GM10248 (cell line): ENCODE results near the gene ZNF555.

Experiments used
- CTCF ChIA-PET: fragments of 300-600 bp; sonication (Branson Sonifier 250); formaldehyde crosslinking; extraction: SDS; loops from one replicate; lab custom pipeline; 2021; ENCODE audit warnings: antibody characterized with exemption; lab: Yijun Ruan, JAX
- POLR2A ChIA-PET: fragments of 350-650 bp; sonication (Branson Sonifier 250); formaldehyde crosslinking; extraction: SDS; loops from one replicate; lab custom pipeline; 2020; ENCODE audit warnings: antibody characterized with exemption; lab: Yijun Ruan, JAX
- DNase-seq: peaks from one replicate; pipeline ENCODE4 v3.0.0; 2012; ENCODE audit errors: extremely low spot score
- TF ChIP-seq, protein P1 (sequence below): IDR thresholded peaks from 2 replicates; pipeline ENCODE4 v1.5.1; 2012; ENCODE audit warnings: mild to moderate bottlenecking, low read depth; ENCODE audit errors: extremely low read depth, missing control alignments, control extremely low read depth

The ZNF555 gene

DNA sequence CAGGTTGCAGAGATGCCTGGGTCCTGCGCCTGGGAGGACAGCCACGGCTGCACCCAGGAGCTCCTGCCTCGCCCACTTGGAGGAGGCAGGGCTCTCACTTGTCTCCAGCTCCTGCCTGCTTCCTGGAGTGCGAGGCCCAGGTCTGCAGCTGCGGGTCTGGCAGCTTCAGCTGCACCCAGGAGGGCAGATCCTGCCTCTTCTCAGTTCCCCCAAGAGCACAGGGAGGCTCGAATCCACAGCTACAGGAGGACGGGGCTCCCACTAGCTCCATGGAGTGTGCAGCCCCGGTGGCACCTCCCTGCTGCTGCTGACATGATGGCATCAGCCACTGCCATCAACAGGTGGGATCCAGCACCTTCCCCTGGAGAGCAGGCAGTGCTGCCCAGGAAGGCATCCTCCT lies 17.1 kb upstream of the ZNF555 start:
- no peak for DNase-seq
- ChIA-PET POLR2A (no interaction called here), CTCF (interaction anchor here (1.5 to 3.0 kb wide), 3 partner anchors 14 to 63 kb away, joined by 4 to 11 read pairs (median 6); partner anchors contain the start of gene ZNF555)
- TF ChIP-seq, protein P1, sequence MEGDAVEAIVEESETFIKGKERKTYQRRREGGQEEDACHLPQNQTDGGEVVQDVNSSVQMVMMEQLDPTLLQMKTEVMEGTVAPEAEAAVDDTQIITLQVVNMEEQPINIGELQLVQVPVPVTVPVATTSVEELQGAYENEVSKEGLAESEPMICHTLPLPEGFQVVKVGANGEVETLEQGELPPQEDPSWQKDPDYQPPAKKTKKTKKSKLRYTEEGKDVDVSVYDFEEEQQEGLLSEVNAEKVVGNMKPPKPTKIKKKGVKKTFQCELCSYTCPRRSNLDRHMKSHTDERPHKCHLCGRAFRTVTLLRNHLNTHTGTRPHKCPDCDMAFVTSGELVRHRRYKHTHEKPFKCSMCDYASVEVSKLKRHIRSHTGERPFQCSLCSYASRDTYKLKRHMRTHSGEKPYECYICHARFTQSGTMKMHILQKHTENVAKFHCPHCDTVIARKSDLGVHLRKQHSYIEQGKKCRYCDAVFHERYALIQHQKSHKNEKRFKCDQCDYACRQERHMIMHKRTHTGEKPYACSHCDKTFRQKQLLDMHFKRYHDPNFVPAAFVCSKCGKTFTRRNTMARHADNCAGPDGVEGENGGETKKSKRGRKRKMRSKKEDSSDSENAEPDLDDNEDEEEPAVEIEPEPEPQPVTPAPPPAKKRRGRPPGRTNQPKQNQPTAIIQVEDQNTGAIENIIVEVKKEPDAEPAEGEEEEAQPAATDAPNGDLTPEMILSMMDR, result no peak

DNA sequence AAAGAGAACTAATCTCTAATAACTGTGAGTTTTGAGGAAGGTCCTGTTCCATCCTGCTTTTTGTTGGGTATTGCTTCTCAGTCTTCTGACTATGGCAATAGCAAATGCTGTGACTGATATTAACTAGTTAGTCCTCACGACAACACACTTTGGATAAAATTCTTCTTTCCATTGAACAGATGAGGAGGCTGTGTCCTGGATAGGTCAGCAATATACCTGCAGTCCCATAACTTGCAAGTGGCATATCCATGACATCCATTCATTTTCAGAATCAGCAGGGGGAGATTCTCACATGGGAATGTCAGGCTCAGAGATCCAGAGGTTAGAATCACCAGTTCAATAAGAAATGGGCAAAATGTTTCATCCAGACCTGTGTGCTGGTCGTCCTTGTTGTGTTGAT lies 14.3 kb upstream of the ZNF555 start:
- ChIA-PET POLR2A (no interaction called here), CTCF (interaction anchor here (0.8 kb wide), 1 partner anchor 23 kb away, joined by 3 read pairs; no protein-coding TSS in a partner anchor)
- no peak for DNase-seq
- TF ChIP-seq, protein P1, result no peak

DNA sequence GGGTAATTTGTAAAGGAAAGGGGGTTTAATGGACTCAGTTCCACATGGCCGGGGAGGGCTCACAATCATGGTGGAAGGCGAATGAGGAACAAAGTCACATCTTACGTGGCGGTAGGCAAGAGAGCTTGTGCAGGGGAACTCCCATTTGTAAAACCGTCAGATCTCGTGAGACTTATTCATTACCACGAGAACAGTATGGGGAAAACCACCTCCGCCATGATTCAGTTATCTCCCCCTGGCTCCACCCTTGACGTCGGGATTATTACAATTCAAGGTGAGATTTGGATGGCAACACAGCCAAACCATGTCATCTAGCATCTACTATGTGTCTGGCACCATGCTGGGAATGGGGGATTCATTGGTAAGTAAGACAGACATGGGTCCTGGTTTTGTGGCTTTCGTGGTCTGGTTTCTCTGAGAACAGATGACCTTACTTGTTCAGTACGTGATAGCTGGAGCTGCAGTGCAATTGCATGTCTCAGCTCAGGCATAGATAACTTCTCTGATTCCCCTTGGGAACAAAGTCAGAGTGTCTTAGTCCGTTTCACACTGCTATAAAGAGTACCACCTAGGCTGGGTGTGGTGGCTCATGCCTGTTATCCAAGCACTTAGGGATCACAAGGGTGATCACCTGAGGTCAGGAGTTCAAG lies 13.3 kb upstream of the ZNF555 start:
- DNase-seq, result no peak
- ChIA-PET POLR2A (no interaction called here), CTCF (interaction anchor here (1.0 kb wide), 1 partner anchor 9 kb away, joined by 3 read pairs; no protein-coding TSS in a partner anchor)
- TF ChIP-seq, protein P1, result no peak

DNA sequence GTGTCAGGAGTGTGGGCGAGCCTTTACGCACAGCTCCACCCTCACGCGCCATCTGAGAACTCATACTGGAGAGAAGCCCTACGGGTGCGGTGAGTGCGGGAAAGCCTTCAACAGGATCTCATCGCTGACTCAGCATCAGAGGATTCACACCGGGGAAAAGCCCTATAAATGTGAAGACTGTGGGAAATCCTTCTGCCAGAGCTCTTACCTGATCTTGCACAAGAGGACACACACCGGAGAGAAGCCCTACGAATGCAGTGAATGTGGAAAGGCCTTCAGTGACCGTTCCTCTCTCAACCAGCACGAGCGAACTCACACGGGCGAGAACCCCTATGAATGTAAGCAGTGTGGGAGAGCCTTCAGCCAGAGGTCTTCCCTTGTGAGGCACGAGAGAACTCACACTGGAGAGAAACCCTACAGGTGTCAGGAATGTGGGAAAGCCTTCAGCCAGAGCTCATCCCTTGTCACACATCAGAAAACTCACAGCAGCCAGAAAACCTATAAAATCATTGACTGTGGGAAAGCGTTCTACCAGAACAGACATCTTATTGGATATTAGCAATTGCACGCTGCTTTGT lies 6.9 kb upstream of the ZNF555 start:
- DNase-seq, result no peak
- CTCF ChIA-PET, result interaction anchor here (0.8 kb wide), 1 partner anchor 15 kb away, joined by 3 read pairs; no protein-coding TSS in a partner anchor
- POLR2A ChIA-PET, result no interaction called here

DNA sequence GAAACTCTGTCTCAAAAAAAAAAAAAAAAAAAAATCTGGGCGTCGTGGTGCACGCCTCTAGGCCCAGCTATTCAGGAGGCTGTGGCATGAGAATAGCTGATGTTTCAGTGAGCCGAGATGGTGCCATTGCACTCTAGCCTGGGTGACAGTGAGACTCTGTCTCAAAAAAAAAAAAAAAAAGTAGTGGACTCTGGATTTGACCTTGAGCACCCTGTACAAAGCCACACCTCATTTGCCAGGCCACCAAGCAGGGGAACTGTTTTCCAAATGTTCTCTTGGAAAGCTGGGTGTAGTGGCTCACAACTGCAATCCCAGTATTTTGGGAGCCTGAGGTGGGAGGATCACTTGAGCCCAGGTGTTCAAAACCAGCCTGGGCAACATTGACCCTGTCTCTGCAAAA lies 3.8 kb upstream of the ZNF555 start:
- no peak for DNase-seq
- CTCF ChIA-PET, result interaction anchor here (1.3 kb wide), 1 partner anchor 13 kb away, joined by 4 read pairs; no protein-coding TSS in a partner anchor
- TF ChIP-seq, protein P1, result no peak
- POLR2A ChIA-PET, result no interaction called here

More for the DNA sequence above, 6.9 kb upstream of the ZNF555 start:
- TF ChIP-seq, protein P1, result no peak

DNA sequence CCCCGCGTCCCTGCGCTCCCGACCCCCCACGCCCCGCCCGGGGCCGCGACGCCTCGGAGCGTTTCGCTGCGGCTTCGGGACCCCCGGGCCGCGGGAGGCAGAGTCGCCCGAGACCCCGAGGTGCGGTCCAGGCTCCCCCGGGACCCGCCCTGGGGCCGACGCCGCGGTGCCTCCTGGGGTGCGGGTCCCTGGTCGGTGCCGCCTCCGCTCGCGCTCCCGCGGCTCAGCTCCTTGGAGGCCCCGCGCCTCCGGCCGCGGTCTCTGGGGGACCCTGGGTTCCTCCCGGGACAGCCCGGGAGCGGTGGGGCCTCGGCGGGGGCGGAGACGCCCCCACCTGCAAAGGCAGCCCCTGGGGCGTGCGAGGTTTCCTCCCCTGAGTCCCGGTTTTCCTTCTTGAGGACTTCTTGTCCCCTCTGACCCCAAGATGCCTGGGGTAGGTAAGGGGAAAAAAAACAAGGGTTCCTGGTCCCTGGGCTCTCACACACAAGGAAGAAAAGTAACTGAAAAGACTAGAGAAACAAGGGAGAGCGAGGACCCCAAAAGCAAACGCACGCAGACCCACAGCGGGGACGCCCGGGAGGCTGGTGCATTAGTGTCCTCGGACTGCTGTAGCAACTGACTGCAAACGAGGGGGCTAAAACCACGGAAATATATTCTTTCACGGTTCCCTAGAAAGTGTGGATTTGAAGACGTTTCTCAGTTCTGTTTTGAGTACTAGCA lies 740 bp downstream of the ZNF555 start:
- TF ChIP-seq, protein P1, result no peak
- POLR2A ChIA-PET, result interaction anchor here (1.1 kb wide), 1 partner anchor 365 kb away, joined by 3 read pairs; no protein-coding TSS in a partner anchor
- CTCF ChIA-PET, result interaction anchor here (1.0 to 2.3 kb wide), 7 partner anchors 9 to 182 kb away, joined by 3 to 11 read pairs (median 4); no protein-coding TSS in a partner anchor
- peak; percentile 28 for DNase-seq
